Erythroblast (primary cell): ENCODE results near the gene SPRR3.

Experiments used
- GATA1 ChIP-seq: IDR thresholded peaks from 2 replicates; pipeline ENCODE4 v1.6.1; 2011; ENCODE audit warnings: low read depth, mild to moderate bottlenecking, control low read depth, low read length, moderate library complexity
- POLR2A ChIP-seq: IDR thresholded peaks from 2 replicates; pipeline ENCODE4 v1.6.1; 2011; ENCODE audit warnings: mild to moderate bottlenecking, low read length

GRCh38 chr1:152982076-152982475 lies 19.5 kb upstream of the SPRR3 start:
- no peak for TF ChIP-seq POLR2A
- TF ChIP-seq GATA1 = no peak
